ENCODE data around the gene TRAK2. TPM values are rescaled to one million over a fixed set of nuclear protein-coding genes. Genes with fewer than 3 reads are reported as not detected.

Gene TRAK2
- total RNA-seq, 1 experiment from 2014 or later: 11.5 TPM

- Mint-ChIP-seq H3K36me3 (ENCODE audit: insufficient read depth, unreplicated experiment) (peaks cover 14% of the 10 kb centered on the region), H3K4me1 (ENCODE audit: insufficient read depth, unreplicated experiment) (peaks cover 30% of the 10 kb centered on the region), H3K9me3 (ENCODE audit: unreplicated experiment) (no peaks in the 10 kb centered on the region), H3K27ac (ENCODE audit: low read depth, unreplicated experiment) (peak overlapping the region; percentile 69), H3K27me3 (ENCODE audit: insufficient read depth, unreplicated experiment) (no peaks in the 10 kb centered on the region), H3K4me3 (ENCODE audit: unreplicated experiment) (no peak overlapping the region)
- no TSS peak for BruUV-seq (replicated peaks)
- ChIA-PET CTCF (interaction anchor here (1.2 kb wide), 1 partner anchor 21 kb away, joined by 3 read pairs; no protein-coding TSS in a partner anchor), POLR2A (no interaction called here)
- no peak for TF ChIP-seq CTCF (IDR thresholded peaks at IDR 0.05; ENCODE audit: unreplicated experiment)
- intact Hi-C loops (cut with micrococcal nuclease): no loop called here
- DNase-seq (ENCODE audit: unreplicated experiment): peak; percentile 30
These were observed 32.1 kb downstream of the TRAK2 start for GRCh38 chr2:201419057-201419635.

GRCh38 chr2:201415149-201415548 lies 36.1 kb downstream of the TRAK2 start:
- peaks cover 23% of the 10 kb centered on the region for H3K4me1 Mint-ChIP-seq (ENCODE audit: insufficient read depth, unreplicated experiment)
- TF ChIP-seq CTCF (IDR thresholded peaks at IDR 0.05; ENCODE audit: unreplicated experiment): no peak
- intact Hi-C loops (cut with micrococcal nuclease): no loop called here
- no peak for DNase-seq (ENCODE audit: unreplicated experiment)
- no peaks in the 10 kb centered on the region for H3K9me3 Mint-ChIP-seq (ENCODE audit: unreplicated experiment)
- CTCF ChIA-PET: interaction anchor here (1.9 kb wide), 1 partner anchor 182 kb away, joined by 10 read pairs; no protein-coding TSS in a partner anchor
- POLR2A ChIA-PET: interaction anchor here (0.8 kb wide), 1 partner anchor 11 kb away, joined by 3 read pairs; no protein-coding TSS in a partner anchor
- H3K27ac Mint-ChIP-seq (ENCODE audit: low read depth, unreplicated experiment): no peak overlapping the region
- no TSS peak for BruUV-seq (replicated peaks)
- H3K4me3 Mint-ChIP-seq (ENCODE audit: unreplicated experiment): no peak overlapping the region
- peaks cover 23% of the 10 kb centered on the region for H3K36me3 Mint-ChIP-seq (ENCODE audit: insufficient read depth, unreplicated experiment)
- H3K27me3 Mint-ChIP-seq (ENCODE audit: insufficient read depth, unreplicated experiment): no peaks in the 10 kb centered on the region

- Mint-ChIP-seq H3K36me3 (ENCODE audit: insufficient read depth, unreplicated experiment) (peaks cover 23% of the 10 kb centered on the region), H3K9me3 (ENCODE audit: unreplicated experiment) (no peaks in the 10 kb centered on the region), H3K27me3 (ENCODE audit: insufficient read depth, unreplicated experiment) (no peaks in the 10 kb centered on the region), H3K4me1 (ENCODE audit: insufficient read depth, unreplicated experiment) (peaks cover 19% of the 10 kb centered on the region), H3K27ac (ENCODE audit: low read depth, unreplicated experiment) (no peak overlapping the region), H3K4me3 (ENCODE audit: unreplicated experiment) (no peak overlapping the region)
- TF ChIP-seq CTCF (IDR thresholded peaks at IDR 0.05; ENCODE audit: unreplicated experiment): no peak
- intact Hi-C loops (cut with micrococcal nuclease): no loop called here
- ChIA-PET CTCF (interaction anchor here (1.0 to 1.9 kb wide), 3 partner anchors 37 to 509 kb away, joined by 3 to 10 read pairs (median 7); partner anchors contain the start of genes STRADB and TRAK2), POLR2A (interaction anchor here (0.6 to 0.8 kb wide), 2 partner anchors 12 to 365 kb away, joined by 3 read pairs; no protein-coding TSS in a partner anchor)
- no TSS peak for BruUV-seq (replicated peaks)
- no peak for DNase-seq (ENCODE audit: unreplicated experiment)
These were observed 36.9 kb downstream of the TRAK2 start for GRCh38 chr2:201414099-201415023.

- peaks cover 19% of the 10 kb centered on the region for H3K36me3 Mint-ChIP-seq (ENCODE audit: insufficient read depth, unreplicated experiment)
- H3K27ac Mint-ChIP-seq (ENCODE audit: low read depth, unreplicated experiment): no peak overlapping the region
- no peak for DNase-seq (ENCODE audit: unreplicated experiment)
- BruUV-seq (replicated peaks): no TSS peak
- peaks cover 11% of the 10 kb centered on the region for H3K4me1 Mint-ChIP-seq (ENCODE audit: insufficient read depth, unreplicated experiment)
- ChIA-PET CTCF (interaction anchor here (1.0 to 1.9 kb wide), 3 partner anchors 38 to 508 kb away, joined by 3 to 10 read pairs (median 7); partner anchors contain the start of genes STRADB and TRAK2), POLR2A (interaction anchor here (0.6 kb wide), 1 partner anchor 366 kb away, joined by 3 read pairs; no protein-coding TSS in a partner anchor)
- no peaks in the 10 kb centered on the region for H3K27me3 Mint-ChIP-seq (ENCODE audit: insufficient read depth, unreplicated experiment)
- intact Hi-C loops (cut with micrococcal nuclease): no loop called here
- no peaks in the 10 kb centered on the region for H3K9me3 Mint-ChIP-seq (ENCODE audit: unreplicated experiment)
- no peak overlapping the region for H3K4me3 Mint-ChIP-seq (ENCODE audit: unreplicated experiment)
- no peak for TF ChIP-seq CTCF (IDR thresholded peaks at IDR 0.05; ENCODE audit: unreplicated experiment)
These were observed 37.7 kb downstream of the TRAK2 start for GRCh38 chr2:201413552-201413951.
